AG09309 (cell line): ENCODE data around the gene ZP1.

Experiments
- DNase-seq: peaks from one replicate; pipeline ENCODE4 v3.0.0-alpha.2; 2010; ENCODE audit warnings: low read depth
- H3K4me3 ChIP-seq: 2 replicates; pipeline ENCODE4 v1.5.1; 2011; ENCODE audit warnings: mild to moderate bottlenecking, low read depth, low read length, moderate library complexity; ENCODE audit not compliant: control insufficient read depth
- CTCF ChIP-seq: IDR thresholded peaks from 2 replicates; pipeline ENCODE4 v1.5.1; 2011; ENCODE audit warnings: mild to moderate bottlenecking, low read depth, low read length, inconsistent platforms; ENCODE audit not compliant: insufficient read depth, control insufficient read depth; ENCODE audit errors: missing control alignments

The ZP1 gene

GRCh38 chr11:60917267-60917666 lies 49.9 kb downstream of the ZP1 start:
- DNase-seq, result no peak
- no peak for TF ChIP-seq CTCF
- H3K4me3 ChIP-seq, result no peak overlapping the region

- no peak for DNase-seq
- TF ChIP-seq CTCF, result no peak
- no peak overlapping the region for H3K4me3 ChIP-seq
These were observed 51.1 kb downstream of the ZP1 start for GRCh38 chr11:60918251-60918938.

- DNase-seq, result no peak
- no peak overlapping the region for H3K4me3 ChIP-seq
- no peak for TF ChIP-seq CTCF
These were observed 51.6 kb downstream of the ZP1 start for GRCh38 chr11:60918939-60919265.

- no peak overlapping the region for H3K4me3 ChIP-seq
- DNase-seq, result no peak
- TF ChIP-seq CTCF, result no peak
These were observed 52.0 kb downstream of the ZP1 start for GRCh38 chr11:60919320-60919719.

- TF ChIP-seq CTCF, result no peak
- no peak for DNase-seq
- no peak overlapping the region for H3K4me3 ChIP-seq
These were observed 52.6 kb downstream of the ZP1 start for GRCh38 chr11:60919956-60920355.

- H3K4me3 ChIP-seq, result no peak overlapping the region
- DNase-seq, result no peak
- no peak for TF ChIP-seq CTCF
These were observed 53.9 kb downstream of the ZP1 start for GRCh38 chr11:60921259-60921658.
